Measurements from ENCODE around the gene ADTRP.

DNA sequence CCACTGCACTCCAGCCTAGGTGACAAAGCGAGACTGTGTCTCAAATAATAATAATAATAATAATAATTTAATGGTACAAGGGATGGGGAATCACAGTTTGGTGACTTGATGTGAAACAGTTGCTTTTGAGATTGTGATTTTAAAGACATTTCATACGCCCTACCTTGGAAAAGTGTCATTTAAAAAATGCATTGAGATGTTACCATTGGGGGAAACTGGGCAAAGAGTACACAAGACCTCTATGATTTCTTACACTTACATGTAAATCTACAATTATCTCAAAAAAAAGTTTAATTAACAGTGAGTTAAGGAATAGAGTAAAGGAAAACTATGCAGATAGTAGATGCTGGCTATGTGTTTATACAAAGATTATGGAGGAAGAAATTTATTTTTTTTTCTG, 22.3 kb downstream of the ADTRP start:
- TF ChIP-seq, protein P1, sequence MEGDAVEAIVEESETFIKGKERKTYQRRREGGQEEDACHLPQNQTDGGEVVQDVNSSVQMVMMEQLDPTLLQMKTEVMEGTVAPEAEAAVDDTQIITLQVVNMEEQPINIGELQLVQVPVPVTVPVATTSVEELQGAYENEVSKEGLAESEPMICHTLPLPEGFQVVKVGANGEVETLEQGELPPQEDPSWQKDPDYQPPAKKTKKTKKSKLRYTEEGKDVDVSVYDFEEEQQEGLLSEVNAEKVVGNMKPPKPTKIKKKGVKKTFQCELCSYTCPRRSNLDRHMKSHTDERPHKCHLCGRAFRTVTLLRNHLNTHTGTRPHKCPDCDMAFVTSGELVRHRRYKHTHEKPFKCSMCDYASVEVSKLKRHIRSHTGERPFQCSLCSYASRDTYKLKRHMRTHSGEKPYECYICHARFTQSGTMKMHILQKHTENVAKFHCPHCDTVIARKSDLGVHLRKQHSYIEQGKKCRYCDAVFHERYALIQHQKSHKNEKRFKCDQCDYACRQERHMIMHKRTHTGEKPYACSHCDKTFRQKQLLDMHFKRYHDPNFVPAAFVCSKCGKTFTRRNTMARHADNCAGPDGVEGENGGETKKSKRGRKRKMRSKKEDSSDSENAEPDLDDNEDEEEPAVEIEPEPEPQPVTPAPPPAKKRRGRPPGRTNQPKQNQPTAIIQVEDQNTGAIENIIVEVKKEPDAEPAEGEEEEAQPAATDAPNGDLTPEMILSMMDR (IDR thresholded peaks at IDR 0.05 in 8 of 11, conservative IDR thresholded peaks at IDR 0.05 in 3 of 11) = no peak
- TF ChIP-seq POLR2A (IDR thresholded peaks at IDR 0.05) = no peak
